T-helper 22 cell (primary cell): Measurements from ENCODE around the gene MYLK4.

Experiments
- DNase-seq: peaks from one replicate; pipeline ENCODE4 v3.0.0-alpha.2; 2020; ENCODE audit warnings: low read depth

The MYLK4 gene

DNA sequence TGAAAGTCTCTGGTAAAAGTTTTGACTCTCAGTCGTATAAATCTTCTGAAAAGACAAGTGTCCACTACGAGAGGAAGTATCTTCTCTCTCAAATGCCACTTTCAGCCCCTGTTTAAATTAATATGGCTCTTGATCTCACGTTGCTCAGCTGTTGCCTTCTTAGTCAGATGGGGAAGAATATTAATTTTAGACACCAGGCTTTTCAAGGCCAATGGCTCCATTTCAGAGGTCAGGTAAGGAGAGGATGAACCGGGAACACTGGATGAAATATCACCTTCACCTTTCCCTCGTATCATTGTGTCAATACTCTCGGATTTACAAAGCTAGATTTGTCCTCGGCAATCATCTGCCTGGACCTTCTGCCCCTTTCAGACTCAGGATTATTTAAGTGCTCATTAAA, at the start of gene MYLK4:
MYLK4 (minus strand) TSS at position 91 of the 400 bp plus-strand sequence. CDS start 1,628 bp downstream, outside the sequence.
- no peak for DNase-seq

DNA sequence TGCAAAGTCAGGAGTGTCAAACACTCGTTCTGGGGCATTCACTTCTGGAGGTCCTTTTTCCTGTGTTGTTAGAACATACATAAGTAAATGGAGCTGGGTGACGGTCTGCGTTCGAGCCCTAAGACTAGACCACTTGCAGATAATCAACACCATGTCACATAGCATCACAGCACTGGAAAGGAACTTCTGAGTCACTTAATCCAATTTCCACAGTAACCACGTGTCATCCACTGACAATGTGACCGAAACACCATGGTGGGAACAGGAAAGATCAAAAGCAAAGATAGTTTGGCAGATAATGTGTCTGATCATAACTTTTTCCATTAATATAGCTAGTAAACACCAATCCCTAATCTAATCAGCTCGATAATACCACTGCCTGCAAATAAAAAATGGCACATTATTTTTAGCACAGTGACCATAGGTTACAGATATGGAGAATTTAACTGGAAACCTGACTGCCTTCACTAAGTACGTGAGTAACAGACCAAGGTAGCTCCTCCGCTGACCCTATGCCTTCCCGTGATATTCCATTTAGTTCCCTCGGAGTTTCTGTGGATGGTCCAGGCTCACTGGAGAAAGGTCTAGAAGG, 49.3 kb upstream of the MYLK4 start:
- DNase-seq: no peak

DNA sequence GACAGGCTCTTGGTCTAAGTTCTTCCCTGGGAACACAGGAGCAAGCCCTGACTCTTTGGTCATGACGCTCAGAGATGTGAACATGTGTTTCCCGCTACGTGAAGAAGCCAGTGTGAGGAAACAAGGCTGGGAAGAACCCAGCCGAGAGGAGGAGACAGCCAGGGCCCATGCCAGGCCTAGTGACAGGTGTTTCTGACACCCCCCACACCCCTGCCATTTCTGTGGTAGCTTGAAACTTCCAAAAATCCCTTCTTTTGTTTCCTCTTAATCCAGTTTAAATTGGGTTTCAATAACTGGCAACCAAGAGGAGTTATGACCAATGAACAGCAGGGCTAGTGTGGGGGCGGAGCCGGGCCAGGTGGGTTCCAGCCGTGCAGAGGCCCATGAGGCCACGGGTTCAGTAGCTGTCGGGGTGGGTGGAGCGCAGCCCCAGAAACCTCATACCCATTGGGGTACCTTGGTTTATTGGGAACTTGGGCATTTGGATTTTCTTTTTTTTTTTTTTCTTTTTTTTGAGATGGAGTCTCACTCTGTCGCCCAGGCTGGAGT, 47.9 kb upstream of the MYLK4 start:
- DNase-seq: no peak

DNA sequence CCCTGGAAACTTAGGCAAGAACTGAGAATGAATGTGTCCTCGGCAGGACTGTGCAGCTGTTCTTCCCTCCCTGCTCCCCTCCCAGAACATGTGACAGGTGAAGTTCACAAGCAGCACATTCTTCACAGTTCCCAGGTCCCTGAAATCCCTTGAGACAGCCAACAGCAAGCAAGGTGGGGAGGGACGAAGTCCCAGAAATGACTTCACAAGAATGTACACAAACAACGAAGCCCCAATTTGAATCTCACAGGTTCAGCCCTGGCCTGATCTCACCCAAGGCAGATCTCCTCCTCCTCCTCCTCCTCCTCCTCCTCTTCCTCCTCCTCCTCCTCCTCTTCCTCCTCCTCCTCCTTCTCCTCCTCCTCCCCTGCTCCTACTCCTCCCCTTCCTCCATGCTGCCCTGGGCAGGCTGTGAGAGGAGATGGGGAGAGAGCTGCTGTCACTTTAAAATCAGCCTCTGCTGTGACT, 46.9 kb upstream of the MYLK4 start:
- DNase-seq: no peak

DNA sequence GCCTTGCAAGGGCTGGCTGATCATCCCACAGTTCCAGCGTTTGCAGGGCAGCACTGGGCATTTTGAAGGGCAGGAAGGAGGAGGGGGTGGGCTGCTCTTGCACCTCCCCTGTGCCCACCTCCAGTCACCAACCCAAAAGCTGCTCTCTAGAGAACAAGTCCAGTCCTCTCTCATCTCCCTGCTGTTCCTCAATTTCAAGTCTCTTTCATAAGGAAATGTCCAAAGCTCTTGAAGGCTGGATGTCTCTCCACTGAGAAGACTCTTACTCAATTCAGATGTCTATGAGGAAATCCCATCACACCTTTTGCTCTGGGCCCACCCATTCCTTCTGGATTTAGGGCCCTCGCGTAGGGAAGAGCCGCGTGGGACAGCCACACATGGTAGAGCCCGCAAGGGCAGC, 46.1 kb upstream of the MYLK4 start:
- no peak for DNase-seq

DNA sequence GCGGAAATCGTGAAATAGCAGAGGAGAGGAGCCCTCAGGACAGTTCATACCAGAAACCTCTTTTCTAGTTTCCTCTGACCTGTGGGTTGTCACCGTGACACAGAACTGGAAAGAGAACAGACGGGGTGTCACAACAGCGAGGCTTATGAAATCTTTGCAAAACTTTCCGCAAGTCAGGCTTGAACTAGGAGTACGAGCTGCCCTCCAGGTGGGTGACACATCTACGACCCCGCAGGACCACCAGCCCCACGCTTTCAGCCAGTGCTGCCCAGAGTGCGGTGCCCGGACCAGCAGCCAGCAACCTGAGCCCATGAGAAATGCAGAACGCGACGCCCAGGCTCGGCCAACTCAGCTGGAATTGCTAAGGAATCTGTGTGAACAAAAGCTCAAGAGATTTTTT, 45.2 kb upstream of the MYLK4 start:
- DNase-seq: no peak

DNA sequence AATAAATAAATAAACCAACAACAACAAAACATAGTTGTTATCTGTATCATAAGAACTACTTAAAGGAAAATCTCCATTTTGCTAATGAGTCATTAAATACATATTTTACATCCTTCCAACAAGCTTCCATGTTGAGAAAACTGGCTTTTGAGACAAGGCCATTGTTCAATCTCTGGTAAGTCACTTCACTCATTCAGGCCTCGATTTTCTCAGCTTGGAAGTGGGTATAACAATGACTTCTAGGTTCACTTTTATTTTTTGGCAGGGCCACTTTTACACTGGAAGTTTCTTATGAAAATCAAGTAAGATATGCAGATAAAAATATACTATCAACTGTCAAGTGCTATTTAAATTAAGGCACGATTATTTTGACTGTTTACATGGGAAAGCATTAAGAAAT, 44.4 kb upstream of the MYLK4 start:
- no peak for DNase-seq

DNA sequence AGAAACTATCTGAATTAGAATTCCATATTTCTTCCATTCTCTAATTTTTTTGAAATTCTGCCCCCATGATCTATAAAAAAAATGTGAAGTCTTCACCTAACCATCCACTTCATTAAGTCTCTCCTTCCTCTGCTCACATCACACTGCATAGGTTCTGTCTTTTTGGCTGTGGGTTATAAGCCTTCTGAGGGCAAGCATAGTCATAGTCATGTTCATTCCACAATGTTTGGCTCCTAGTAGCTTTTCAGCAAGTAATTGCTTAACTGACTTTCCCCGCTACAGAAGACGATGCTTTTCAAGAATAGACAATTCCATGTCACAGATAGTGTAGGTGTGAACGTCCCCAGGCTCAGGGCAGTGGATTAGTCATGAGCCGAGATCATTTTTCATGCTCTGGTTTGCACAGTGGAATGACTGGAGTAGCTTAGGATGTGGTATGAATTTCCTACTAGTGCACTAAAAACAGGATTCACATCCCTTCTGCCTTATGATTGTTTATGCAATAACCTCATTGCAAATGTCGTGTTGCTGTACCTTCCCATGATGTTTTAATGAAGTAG, 43.5 kb upstream of the MYLK4 start:
- no peak for DNase-seq

DNA sequence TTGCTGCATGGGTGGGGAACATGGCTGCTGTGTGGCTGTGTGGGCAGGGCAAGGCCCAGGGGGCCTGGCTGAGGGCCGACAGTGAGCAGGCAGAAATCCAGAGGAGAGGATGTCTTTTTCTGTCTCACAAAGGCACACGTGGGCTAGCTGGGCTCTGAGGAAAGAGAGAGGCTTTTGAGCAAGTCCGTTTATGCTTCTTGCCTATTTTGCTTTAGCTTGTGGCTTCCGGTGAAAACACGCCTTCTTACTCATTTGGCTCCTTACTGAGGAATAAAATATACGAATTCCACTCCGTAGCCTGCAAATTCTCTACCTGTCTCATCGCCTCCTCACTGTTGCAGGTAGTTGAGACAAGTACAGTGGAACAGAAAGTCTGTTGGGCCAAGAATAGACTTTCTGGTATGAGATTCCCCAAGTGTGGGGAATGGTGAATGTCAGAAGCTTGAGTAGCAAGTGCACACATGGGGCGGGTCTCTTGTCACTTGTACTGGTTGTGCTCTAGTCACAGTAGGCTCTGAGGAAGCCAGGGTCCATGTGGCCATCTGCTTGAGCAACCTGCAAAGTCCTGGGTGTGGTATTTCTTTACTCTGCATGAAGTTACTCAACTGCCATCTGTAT, 42.9 kb upstream of the MYLK4 start:
- DNase-seq: no peak

DNA sequence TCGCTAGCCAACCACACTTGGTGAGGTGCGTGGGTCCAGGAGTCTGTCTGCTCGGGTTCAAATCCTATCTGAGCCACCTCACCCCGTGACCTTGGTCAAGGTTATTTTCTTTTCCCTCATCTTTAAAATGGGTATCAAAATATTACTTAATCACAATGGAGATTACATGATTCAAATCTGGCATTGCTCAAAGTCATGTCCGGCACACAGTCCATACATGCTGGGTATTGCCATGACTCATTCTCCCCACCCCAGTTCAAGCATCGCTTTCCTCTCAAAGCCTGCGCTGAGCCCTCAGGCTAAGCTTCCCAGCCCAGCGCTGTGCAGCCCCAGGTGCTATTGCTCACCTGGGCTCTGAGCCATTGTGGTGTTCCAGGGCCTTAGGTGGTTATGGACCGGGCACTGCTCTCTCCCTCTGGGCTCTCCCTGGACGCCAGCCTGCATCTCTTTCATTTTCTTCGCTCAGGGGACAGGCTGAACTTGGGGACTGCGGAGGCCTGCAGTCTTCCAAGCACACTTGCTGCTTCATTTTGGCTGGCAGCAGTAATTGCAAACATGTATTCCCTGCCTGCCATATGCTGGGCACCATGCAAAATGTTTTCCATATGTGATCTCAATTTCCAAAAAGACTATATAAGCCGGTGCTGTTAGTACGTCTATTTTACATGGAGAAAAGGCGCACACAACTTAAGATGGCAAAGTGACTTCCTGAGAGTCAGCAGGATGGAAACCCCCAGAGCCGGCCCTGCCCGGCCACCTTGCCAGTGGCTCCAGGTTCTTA, 41.8 kb upstream of the MYLK4 start:
- DNase-seq: no peak

DNA sequence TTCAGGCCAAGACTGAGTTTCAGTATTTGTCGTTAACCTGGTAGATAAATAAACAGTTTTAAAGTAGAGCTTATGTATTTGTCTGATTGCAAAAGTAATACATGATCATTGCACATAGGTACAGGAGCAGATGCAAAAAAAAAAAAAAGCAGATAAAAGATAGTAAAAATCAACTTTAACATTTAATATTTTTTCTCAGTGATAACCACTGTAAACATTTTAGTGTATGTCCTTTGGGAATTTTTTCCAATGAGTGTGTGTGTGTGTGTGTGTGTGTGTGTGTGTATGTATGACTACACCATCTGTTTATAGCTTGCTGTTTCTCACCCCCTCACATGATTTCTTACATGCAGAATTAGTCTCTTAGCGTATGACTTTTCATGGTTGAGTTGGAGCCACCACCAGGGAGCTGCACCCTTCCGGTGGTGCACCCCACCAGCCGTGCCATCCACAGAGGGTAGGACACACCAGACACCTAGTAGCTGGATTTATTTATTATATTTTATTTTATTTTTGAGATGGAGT, 40.8 kb upstream of the MYLK4 start:
- no peak for DNase-seq

DNA sequence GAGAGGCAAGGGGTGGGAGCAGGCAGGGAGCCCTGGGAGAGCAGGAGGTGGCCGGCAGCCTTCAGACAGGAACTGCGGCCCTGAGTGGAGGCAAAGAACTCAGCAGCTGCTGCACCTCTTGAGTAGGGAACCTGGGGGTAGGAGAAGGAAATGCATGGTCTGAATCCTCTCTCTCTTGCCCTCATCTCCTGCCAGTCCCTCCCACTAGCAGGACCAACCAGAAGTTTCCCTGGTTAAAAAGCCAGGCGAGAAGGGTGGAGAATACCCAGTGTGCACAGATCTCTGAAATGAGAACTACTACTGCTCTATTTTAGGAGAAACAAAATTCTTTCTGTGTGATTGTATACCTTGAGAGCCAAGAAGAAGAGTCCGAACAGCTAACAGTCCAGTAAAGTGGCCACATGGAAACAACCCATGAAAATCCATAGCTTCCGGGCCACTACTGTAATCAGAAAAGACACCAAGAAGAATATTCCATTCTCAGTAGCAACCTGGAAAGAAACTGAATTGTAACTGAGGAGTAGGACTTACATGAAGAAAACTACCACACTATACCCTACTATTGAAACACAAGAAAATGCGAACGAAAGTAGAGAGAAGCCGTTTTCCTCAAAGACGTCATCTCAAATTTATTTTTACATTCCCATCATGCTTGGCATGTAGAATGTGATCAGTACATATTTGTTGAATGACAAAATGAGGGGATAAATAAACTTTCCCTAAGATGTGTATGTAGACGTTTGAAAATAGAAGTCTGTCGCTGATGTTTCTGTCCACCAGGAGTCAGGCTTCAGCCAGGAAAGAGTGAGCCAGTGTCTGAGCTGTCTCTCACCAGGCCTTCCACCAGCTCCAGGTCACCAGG, 40.1 kb upstream of the MYLK4 start:
- no peak for DNase-seq

DNA sequence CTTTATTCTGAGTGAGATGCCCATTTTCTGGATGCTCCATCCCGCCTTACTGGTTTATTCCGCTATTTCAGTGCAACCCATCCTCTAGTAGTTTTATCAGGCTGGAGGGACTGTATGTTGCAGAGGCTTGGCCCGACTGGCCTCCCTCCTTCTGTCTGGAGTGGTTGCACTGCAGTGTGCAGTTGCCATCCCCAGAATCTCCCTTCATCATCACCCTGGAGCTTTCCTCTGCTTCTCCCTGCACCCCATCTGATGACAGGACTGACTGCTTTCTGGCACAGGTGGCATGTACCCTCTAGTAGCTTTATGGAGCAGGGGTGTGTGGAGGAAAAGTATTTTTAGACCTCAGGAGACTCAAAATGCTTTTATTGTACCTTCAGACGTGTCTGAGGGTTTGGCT, 35.5 kb upstream of the MYLK4 start:
- DNase-seq: no peak

DNA sequence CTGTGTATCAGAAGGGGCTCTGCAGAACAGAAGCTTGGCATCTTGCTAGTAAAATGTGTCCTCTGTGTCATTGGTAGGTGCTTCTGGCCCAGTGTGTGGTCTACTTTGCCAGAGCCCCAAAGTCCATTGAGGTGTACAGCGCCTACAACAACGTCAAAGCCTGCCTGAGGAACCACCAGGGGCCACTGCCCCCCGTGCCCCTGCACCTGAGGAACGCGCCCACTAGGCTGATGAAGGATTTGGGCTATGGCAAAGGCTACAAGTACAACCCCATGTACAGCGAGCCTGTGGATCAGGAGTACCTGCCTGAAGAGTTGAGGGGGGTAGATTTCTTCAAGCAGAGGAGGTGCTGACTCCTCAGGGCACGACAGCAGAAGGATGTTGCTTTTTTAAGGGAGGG, 34.2 kb upstream of the MYLK4 start:
- no peak for DNase-seq

DNA sequence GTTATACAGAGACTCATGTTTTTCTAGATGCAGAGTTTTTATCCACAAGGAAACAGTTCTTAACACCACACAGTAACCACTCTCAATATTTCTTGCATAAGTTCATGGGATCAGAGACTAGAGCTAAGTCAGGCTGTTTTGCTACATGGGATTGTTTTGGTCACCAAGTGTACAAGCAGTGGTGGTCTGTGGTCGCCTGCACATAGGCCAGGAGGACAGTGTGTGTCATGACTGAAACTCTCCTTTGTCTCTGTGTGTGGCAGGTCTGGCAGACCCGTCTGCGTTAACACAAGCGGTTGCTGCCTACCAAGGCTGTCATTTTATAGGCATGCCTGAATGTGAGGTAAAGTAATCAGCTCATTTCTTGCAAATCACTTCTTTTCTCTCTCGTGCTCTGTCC, 33.3 kb upstream of the MYLK4 start:
- DNase-seq: no peak

DNA sequence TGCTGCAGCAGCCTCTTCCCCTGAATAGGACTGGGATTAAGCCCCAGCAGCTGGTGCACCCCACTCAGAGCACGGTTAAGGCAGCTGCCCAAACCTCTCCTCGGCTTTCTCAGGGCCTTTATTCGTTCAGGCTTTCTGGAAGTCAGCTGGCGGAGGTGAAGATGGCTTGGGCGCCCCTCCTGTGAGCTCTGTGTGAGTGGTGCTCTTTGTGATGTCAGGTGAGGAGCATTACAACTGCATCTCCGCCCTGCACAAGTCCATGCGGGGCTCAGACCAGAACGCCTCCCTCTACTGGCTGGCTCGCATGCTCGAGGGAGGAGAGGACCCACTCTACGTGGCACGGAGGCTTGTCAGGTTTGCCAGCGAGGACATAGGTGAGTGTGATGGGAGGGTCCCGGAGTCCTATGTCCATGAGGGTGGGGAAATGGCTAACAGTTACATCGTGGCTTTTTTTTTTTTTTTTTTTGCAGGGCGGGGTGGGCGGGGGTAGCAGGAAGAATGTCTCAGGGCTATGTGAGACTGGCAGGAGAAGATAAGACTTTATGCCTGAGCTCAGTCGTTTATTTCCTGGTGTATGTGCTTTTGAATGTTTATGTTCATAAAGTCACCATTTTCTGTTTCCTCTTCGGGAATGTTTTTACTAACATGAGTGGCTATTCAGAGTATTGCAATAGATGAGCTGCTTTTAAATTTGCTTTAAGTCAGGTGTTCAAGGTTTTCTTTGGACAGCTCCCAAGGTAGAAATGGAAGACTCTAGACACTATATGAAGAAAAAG, 32.7 kb upstream of the MYLK4 start:
- DNase-seq: no peak

DNA sequence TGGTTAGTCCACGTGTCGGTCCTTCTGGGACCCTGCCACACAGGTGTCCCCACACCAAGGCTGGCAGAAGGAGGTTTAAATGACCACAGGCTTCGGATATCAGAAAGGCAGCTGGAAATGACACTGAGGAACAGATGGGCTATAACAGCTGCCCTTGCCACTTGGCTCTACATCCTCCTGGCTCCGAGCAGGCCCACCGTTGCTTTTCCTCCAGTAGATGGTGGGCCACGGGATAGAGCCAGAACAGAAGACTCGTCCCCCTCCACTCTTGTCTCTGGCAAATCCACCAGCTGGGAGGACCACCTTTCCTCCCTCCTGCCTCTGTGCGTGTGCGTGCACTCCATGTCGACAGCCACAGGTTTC, 32.1 kb upstream of the MYLK4 start:
- DNase-seq: no peak

DNA sequence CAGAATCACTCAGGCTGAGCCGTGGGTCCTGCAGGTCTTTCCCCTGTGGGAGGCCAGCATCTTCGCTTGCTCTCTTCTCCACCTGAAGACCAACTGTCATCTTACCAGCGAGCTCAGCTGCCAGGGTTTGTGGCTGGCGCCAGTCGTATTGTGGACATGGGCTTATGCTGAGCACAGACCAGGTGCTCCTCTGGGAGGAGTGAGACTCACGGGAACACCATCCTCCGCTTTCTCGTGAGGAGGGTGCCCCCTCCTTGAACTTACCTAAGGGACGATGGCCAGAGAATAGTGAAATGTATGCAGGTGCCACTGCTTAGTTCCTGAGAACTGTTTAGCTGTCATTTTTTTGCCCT, 31.6 kb upstream of the MYLK4 start:
- DNase-seq: no peak

DNA sequence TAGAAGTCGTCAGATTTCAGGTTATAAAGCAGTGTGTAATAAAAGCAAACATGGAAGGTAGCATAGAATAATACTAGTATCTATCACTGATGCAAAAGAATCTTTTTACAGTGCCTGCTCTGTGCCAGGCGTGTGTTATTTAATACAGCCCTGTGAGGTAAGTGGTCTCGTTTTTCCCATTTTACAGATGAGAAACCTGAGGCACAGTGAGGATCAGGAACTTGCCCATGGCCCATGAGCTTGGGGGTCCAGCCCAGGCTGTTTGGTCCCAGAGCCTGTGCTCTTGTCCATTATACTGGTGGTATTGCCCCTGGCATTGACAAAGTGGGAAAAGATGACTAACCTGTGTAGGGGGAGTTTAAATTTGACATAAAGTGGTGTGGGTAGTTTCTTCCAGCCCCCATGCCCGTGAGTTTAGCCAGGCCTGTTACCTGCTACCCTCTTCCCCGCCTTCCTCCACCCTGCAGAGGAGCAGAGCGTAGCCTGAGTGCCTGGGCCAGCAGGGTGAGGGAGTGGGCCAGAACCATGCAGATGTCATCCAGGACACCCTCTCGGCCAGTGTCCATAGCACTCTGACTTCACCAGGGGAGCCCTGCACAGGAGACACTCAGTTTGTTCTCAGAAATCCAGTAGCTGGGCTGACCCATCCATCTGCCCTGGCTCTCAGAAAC, 31.1 kb upstream of the MYLK4 start:
- DNase-seq: no peak

DNA sequence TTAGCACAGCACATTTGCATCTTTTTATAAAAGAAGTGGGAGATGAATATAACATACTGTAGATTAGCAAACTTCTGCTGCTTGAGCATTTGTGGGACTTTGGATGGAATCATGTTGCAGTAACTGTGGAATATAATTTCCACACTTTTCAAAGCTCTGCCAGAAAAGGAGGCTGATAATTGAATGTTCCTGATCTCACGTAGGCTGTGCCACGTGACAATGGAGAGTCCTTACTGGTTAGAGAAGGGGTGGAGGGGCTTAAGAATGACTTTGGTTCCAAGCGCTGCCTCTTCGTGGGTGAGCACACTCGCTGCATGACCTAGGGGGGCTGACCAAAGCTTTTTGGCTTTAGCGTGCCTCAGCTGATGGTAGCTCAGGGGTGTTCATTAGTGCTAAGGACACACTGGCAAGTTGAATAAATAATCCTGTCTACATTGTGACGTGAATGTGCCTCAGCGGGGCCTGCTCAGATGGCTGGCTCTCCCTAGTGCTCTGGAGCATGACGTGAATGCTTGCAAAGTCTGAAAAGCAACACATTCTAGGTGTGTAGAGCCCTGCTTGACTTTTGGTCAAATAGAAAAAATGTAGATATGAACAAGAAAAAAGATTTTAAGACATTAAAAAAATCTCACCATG, 29.5 kb upstream of the MYLK4 start:
- DNase-seq: no peak
